HL-60 (cell line): ENCODE data around the gene SHLD1.

Experiments
- POLR2AphosphoS5 ChIP-seq: IDR thresholded peaks from 2 replicates; pipeline ENCODE4 v1.6.1; 2012; ENCODE audit warnings: low read depth
- SPI1 ChIP-seq: IDR thresholded peaks from 2 replicates; pipeline ENCODE4 v1.6.1; 2012; ENCODE audit warnings: low read depth, mild to moderate bottlenecking, borderline replicate concordance
- TF ChIP-seq, protein P1 (sequence below): IDR thresholded peaks from one replicate; pipeline ENCODE4 v1.5.1; 2011; ENCODE audit warnings: low read length, control low read depth, inconsistent platforms; ENCODE audit not compliant: insufficient read depth

GRCh38 chr20:5757949-5758348 lies 7.7 kb downstream of the SHLD1 start:
- TF ChIP-seq, protein P1, sequence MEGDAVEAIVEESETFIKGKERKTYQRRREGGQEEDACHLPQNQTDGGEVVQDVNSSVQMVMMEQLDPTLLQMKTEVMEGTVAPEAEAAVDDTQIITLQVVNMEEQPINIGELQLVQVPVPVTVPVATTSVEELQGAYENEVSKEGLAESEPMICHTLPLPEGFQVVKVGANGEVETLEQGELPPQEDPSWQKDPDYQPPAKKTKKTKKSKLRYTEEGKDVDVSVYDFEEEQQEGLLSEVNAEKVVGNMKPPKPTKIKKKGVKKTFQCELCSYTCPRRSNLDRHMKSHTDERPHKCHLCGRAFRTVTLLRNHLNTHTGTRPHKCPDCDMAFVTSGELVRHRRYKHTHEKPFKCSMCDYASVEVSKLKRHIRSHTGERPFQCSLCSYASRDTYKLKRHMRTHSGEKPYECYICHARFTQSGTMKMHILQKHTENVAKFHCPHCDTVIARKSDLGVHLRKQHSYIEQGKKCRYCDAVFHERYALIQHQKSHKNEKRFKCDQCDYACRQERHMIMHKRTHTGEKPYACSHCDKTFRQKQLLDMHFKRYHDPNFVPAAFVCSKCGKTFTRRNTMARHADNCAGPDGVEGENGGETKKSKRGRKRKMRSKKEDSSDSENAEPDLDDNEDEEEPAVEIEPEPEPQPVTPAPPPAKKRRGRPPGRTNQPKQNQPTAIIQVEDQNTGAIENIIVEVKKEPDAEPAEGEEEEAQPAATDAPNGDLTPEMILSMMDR: no peak
- TF ChIP-seq POLR2AphosphoS5: no peak
- no peak for TF ChIP-seq SPI1
